Bronchial epithelial cell (primary cell): Measurements from ENCODE around the gene LRMDA. TPM values are rescaled to one million over a fixed set of nuclear protein-coding genes. Genes with fewer than 3 reads are reported as not detected.
A peak's percentile ranks its signal among the peaks of the same experiment; 100 is the strongest.

Experiments used
- DNase-seq: peaks from one replicate; pipeline ENCODE4 v3.0.0-alpha.2; 2010; ENCODE audit warnings: low read depth
- FAIRE-seq: peaks from 2 replicates; lab custom pipeline; 2011; peaks lifted over from hg19 to GRCh38; lab: Jason Lieb, UNC
- H3K27me3 ChIP-seq: 2 replicates; pipeline ENCODE4 v1.5.1; 2011; ENCODE audit warnings: low read length; ENCODE audit not compliant: control insufficient read depth, insufficient read depth
- H3K36me3 ChIP-seq: 2 replicates; pipeline ENCODE4 v1.5.1; 2011; ENCODE audit warnings: low read length; ENCODE audit not compliant: control insufficient read depth, insufficient read depth
- H3K4me3 ChIP-seq: 2 replicates; pipeline ENCODE4 v1.5.1; 2011; ENCODE audit warnings: mild to moderate bottlenecking, low read depth, low read length, control low read depth
- total RNA-seq: library from RNA; depleted of rRNA; stranded (reverse); fragments of >200 nt; gene quantifications from 2 replicates; pipeline ENCODE4 v1.2.1, GENCODE V29; 2014
- TF ChIP-seq, protein P1 (sequence below): IDR thresholded peaks from 2 replicates; pipeline ENCODE4 v1.5.1; 2011; ENCODE audit warnings: mild to moderate bottlenecking, moderate library complexity, low read length, control low read depth, inconsistent platforms; ENCODE audit not compliant: insufficient read depth, severe bottlenecking

Gene LRMDA
- total RNA-seq, 1 donor from 2014 or later, result 1.6 TPM

DNA sequence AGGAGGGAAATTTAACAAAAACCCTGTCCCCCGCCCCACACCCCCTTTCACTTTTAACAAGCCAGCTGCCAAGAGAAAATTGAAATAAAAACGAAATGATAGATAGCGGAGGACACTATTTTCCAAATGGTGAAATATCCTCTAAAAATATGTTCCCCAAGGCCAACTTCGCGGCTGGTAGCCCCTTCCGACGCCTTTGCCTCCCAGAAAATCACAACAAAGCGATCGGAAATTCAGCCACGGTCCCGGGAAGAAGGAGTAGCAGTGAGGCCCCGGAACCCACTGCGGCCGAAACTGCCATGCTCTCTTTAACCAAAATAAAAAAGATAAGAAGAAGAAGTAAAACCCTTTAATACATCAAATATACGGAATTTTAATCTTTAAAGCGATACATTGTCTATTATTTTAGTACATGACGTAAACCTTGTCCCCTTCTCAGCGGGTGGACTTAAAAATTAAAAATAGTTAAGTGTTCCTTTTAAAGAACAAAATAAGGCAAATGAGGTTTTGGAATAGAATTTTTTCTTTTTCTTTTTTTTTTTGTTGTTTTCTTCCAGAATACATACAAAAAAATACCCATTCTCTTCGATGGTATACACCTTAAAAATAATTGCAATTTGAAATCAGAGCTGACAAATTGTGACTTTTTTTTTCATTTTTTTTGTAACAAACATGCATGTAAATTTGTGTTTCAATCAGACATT lies 33.8 kb upstream of the LRMDA start:
- DNase-seq (no peak), FAIRE-seq (no peak)
- Histone ChIP-seq H3K27me3 (no peaks in the 10 kb centered on the region), H3K4me3 (peak overlapping the region; percentile 35), H3K36me3 (peaks cover 6% of the 10 kb centered on the region)
- TF ChIP-seq, protein P1, sequence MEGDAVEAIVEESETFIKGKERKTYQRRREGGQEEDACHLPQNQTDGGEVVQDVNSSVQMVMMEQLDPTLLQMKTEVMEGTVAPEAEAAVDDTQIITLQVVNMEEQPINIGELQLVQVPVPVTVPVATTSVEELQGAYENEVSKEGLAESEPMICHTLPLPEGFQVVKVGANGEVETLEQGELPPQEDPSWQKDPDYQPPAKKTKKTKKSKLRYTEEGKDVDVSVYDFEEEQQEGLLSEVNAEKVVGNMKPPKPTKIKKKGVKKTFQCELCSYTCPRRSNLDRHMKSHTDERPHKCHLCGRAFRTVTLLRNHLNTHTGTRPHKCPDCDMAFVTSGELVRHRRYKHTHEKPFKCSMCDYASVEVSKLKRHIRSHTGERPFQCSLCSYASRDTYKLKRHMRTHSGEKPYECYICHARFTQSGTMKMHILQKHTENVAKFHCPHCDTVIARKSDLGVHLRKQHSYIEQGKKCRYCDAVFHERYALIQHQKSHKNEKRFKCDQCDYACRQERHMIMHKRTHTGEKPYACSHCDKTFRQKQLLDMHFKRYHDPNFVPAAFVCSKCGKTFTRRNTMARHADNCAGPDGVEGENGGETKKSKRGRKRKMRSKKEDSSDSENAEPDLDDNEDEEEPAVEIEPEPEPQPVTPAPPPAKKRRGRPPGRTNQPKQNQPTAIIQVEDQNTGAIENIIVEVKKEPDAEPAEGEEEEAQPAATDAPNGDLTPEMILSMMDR, result no peak

DNA sequence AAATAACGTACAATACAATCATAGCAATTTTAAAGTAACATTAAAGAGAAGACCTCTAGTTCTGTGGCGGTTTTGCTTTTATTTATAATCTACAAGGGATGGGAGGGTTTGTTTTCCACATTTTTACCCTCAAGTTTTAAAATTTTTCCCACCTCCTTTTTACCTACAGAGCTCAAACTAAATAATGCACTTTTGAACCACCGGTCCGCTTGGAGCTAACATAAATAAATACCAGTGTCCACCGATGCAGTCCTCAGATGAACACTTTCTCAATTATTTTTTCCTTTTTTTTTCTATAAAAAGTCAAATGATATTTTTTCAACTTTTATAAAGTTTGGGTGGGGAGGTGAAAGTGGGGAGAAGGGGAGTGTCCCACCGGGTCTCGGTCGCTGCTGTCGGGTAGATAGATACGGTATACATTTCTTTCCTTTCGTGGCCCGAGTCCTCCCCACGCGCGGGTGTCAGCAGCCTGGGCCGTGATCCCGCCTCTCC lies 33.2 kb upstream of the LRMDA start:
- Histone ChIP-seq H3K27me3 (no peaks in the 10 kb centered on the region), H3K4me3 (peak overlapping the region; percentile 95), H3K36me3 (peaks cover 6% of the 10 kb centered on the region)
- DNase-seq, result no peak
- TF ChIP-seq, protein P1, result no peak
- FAIRE-seq, result no peak

DNA sequence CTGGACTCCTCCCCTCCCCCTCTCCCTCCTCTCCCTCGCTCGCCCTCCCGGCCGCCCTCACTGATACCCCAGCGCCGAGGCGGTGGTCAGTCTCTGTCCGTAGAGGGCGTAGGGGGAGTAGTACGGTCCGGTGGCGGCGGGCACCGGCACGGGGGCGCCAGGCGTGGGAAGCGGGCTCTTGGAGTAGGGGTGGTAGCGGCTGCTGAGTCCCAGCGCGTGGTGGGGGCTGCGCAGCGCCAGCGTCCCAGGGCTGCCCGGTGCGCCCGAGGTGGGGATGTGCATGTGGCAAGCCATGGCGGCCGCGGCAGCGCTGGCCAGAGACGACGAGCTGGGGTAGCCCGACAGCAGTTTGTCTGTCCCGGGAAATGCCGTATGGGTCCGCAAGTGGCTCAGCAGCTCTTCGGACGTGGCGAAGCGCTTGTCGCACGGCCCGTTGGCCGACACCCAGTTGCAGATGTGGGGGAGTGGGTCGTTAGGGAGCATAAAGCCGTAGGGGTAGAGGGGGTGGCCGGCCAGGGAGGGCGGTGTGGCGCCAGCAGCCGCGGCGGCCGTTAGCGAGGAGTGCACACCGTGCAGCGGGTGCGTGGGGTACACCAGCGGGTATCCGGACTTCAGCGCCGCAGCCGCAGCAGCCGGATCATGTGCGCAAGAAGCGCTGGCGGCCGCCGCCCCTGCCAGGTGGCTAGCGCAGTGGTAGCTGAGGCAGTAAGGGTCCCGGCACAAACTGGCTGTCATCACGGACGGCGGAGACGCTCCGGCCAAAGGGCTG lies 32.5 kb upstream of the LRMDA start:
- Histone ChIP-seq H3K4me3 (peak overlapping the region; percentile 95), H3K27me3 (no peaks in the 10 kb centered on the region), H3K36me3 (peaks cover 6% of the 10 kb centered on the region)
- TF ChIP-seq, protein P1, result no peak
- no peak for FAIRE-seq
- no peak for DNase-seq

DNA sequence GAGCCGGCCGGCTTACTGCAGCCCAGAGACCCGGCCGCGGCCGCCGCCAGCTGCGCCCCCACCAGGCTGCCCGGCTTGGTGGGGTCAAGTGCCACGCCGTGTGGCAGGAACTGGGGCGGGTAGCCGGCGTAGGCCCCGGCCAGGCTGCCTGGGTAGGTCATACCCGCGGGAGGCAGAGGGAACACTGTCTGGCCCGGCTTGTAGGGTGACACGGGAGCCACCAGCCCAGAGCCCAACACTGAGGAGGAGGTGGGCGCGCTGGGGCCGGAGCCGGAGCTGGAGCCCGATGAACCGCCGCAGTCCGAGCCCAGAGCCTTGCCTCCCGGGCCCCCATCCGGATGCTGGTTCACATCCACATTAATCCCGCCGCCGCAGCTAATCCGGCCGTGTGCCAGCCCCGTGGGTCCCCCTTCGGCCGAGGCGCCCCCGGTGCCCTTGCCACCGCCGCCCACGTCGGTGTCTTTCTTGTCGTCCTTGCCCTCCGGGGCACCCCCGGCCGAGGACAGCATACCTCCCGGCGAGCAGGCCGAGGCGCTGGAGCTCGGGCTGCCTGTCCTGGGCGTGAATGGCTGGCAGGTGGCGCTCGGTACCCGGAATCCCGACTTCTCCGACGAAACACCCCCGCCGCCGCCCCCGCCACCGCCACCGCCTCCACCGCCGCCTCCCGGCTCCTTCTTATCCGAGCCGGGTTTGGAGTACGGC lies 31.8 kb upstream of the LRMDA start:
- DNase-seq, result no peak
- FAIRE-seq, result no peak
- Histone ChIP-seq H3K4me3 (peak overlapping the region; percentile 95), H3K27me3 (no peaks in the 10 kb centered on the region), H3K36me3 (peaks cover 6% of the 10 kb centered on the region)
- TF ChIP-seq, protein P1, result peak; percentile 68

DNA sequence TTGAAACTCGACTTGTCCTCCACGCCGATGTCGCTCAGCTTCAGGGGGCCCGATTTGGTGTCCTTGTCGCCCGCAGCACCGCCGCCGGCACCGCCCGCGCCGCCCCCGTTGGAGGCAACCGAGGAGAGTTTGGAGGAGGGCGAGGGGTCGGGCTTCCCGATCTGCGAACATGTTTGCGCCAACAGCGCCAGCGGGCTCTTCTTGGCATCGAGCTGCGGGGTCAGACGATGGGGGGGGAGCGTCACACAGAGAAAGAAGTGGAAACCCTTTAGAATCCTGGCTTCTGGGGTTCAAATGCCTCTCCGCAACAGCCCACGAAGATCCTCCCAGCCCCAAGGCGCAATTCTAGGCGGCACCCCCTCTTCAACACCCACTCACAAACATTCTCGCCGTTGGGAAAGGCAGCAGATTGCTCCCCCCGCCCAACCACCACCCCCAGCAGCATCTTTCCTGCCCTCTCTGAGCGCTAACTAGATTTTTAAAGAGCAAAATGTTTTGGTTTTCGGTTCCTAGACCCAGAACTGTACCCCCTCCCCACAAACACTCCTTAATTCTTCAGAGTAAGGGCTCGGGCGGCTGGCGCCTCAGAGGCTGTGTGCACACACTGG lies 31.2 kb upstream of the LRMDA start:
- peaks cover 6% of the 10 kb centered on the region for H3K36me3 ChIP-seq
- TF ChIP-seq, protein P1, result no peak
- H3K4me3 ChIP-seq, result peak overlapping the region; percentile 95
- FAIRE-seq (no peak), DNase-seq (no peak)
- no peaks in the 10 kb centered on the region for H3K27me3 ChIP-seq
